ENCODE data around the gene TMBIM4. TPM values are rescaled to one million over a fixed set of nuclear protein-coding genes. Genes with fewer than 3 reads are reported as not detected.

Gene TMBIM4
- total RNA-seq, 1 experiment from 2014 or later: 18.4 TPM

GRCh38 chr12:66129934-66130266 is 39.9 kb downstream of the TMBIM4 start:
- Histone ChIP-seq H3T11ph (ENCODE audit: low read length) (no peak overlapping the region), H2AK5ac (ENCODE audit: insufficient read length, low read length) (no peak overlapping the region), H3K23me2 (ENCODE audit: insufficient read length, low read depth, low read length, poor library complexity, severe bottlenecking) (peaks cover 6% of the 10 kb centered on the region), H3K23ac (ENCODE audit: insufficient read length, low read depth, low read length) (no peak overlapping the region), H3K27ac (ENCODE audit: insufficient read length, low read depth, low read length) (no peak overlapping the region), H2BK15ac (ENCODE audit: low read depth, low read length) (no peak overlapping the region), H3K4me2 (ENCODE audit: insufficient read depth, insufficient read length, low read length) (peak overlapping the region; percentile 99), H2BK20ac (ENCODE audit: low read depth, low read length, poor library complexity, severe bottlenecking) (no peak overlapping the region), H3K9me3 (ENCODE audit: control insufficient read depth, low read depth, low read length) (no peaks in the 10 kb centered on the region), H2AFZ (ENCODE audit: low read length) (no peak overlapping the region), H4K91ac (ENCODE audit: insufficient read length, low read depth, low read length) (no peak overlapping the region), H3K79me2 (ENCODE audit: insufficient read depth, low read length) (peaks cover 8% of the 10 kb centered on the region; the same call in 1 of the 2 replicates), H4K20me1 (ENCODE audit: control insufficient read depth, insufficient read depth, insufficient read length) (no peaks in the 10 kb centered on the region), H2BK5ac (ENCODE audit: insufficient read length, low read length) (no peak overlapping the region), H3K4me1 (ENCODE audit: insufficient read depth, low read length) (no peaks in the 10 kb centered on the region), H4K5ac (ENCODE audit: insufficient read length, low read depth, low read length) (no peak overlapping the region), H3K4ac (ENCODE audit: low read depth, low read length) (no peak overlapping the region), H2BK120ac (ENCODE audit: low read depth, low read length, poor library complexity, severe bottlenecking) (no peak overlapping the region), H3K56ac (ENCODE audit: insufficient read length, low read depth, low read length) (no peak overlapping the region), H3K18ac (ENCODE audit: insufficient read length, low read depth, low read length) (no peak overlapping the region), H3K14ac (ENCODE audit: insufficient read depth, low read length) (no peak overlapping the region; the same call in 1 of the 2 replicates), H2BK12ac (ENCODE audit: insufficient read length, low read depth, low read length) (no peak overlapping the region), H3K79me1 (ENCODE audit: insufficient read depth, low read depth, low read length, poor library complexity, severe bottlenecking) (no peaks in the 10 kb centered on the region), H3K9ac (ENCODE audit: extremely low read depth, insufficient read length, low read length) (peak overlapping the region; percentile 77), H4K8ac (replicated peaks; ENCODE audit: insufficient read length, low read depth, low read length) (no peak overlapping the region), H3K27me3 (ENCODE audit: insufficient read depth, low read length) (no peaks in the 10 kb centered on the region)
- peak overlapping the region in 2 of 3 experiments; percentile 94 to 99; a peak in 4 of 7 replicates for H3K27ac Mint-ChIP-seq
- peak overlapping the region; percentile 89 to 95 for H3K4me3 Mint-ChIP-seq
- WGBS (ENCODE audit: extremely low coverage, insufficient read length, low lambda C conversion rate): no CpG with 5 or more reads among the region's 8 CpGs
- TF ChIP-seq CTCF (conservative IDR thresholded peaks at IDR 0.05): no peak
- H3K27me3 Mint-ChIP-seq (ENCODE audit: low read depth): no peaks in the 10 kb centered on the region; the same call in 1 of the 2 replicates
- H3K36me3 Mint-ChIP-seq (ENCODE audit: insufficient read depth in 1 of 3, low read depth in 3 of 3): peaks cover 31 to 55% (median 53%) of the 10 kb centered on the region in 3 experiments; a peak in 6 of 7 replicates
- H3K4me1 Mint-ChIP-seq: peaks cover 11 to 18% of the 10 kb centered on the region in 2 experiments
- no peak for DNase-seq
- peaks cover 5 to 12% of the 10 kb centered on the region in 2 experiments; a peak in 3 of 5 replicates for H3K9me3 Mint-ChIP-seq
